H9 (cell line): Measurements from ENCODE around the gene HOXA1. TPM values are rescaled to one million over a fixed set of nuclear protein-coding genes. Genes with fewer than 3 reads are reported as not detected.
A peak's percentile ranks its signal among the peaks of the same experiment; 100 is the strongest.

Experiments
- DNase-seq: peaks from one replicate; pipeline ENCODE4 v3.0.0-alpha.2; 2017
- H2AFZ ChIP-seq: one replicate; pipeline ENCODE4 v1.6.1; 2013; ENCODE audit warnings: mild to moderate bottlenecking, low read length, control low read depth, moderate library complexity
- H2AK5ac ChIP-seq: 2 replicates; pipeline ENCODE4 v1.6.1; 2013; ENCODE audit warnings: low read length, control low read depth, mixed read lengths; ENCODE audit not compliant: insufficient read length
- H2BK120ac ChIP-seq: one replicate; pipeline ENCODE4 v1.6.1; 2013; ENCODE audit warnings: low read depth, mild to moderate bottlenecking, low read length, control low read depth, inconsistent platforms; ENCODE audit not compliant: poor library complexity, severe bottlenecking
- H2BK12ac ChIP-seq: 2 replicates; pipeline ENCODE4 v1.6.1; 2013; ENCODE audit warnings: low read length, control low read depth, mixed read lengths, low read depth; ENCODE audit not compliant: insufficient read length
- H2BK15ac ChIP-seq: 2 replicates; pipeline ENCODE4 v1.6.1; 2013; ENCODE audit warnings: low read depth, low read length, control low read depth
- H2BK20ac ChIP-seq: one replicate; pipeline ENCODE4 v1.6.1; 2013; ENCODE audit warnings: low read depth, mild to moderate bottlenecking, low read length, control low read depth, inconsistent platforms; ENCODE audit not compliant: poor library complexity, severe bottlenecking
- H2BK5ac ChIP-seq: 2 replicates; pipeline ENCODE4 v1.6.1; 2013; ENCODE audit warnings: low read length, control low read depth, mixed read lengths; ENCODE audit not compliant: insufficient read length
- H3K14ac ChIP-seq: 2 replicates; pipeline ENCODE4 v1.6.1; 2013; ENCODE audit warnings: low read length, control low read depth; ENCODE audit not compliant: insufficient read depth
- H3K18ac ChIP-seq: 2 replicates; pipeline ENCODE4 v1.6.1; 2013; ENCODE audit warnings: low read depth, mild to moderate bottlenecking, mixed read lengths, low read length, control low read depth; ENCODE audit not compliant: insufficient read length
- H3K23ac ChIP-seq: 2 replicates; pipeline ENCODE4 v1.6.1; 2013; ENCODE audit warnings: low read length, control low read depth, mixed read lengths, low read depth; ENCODE audit not compliant: insufficient read length
- H3K23me2 ChIP-seq: 2 replicates; pipeline ENCODE4 v1.6.1; 2013; ENCODE audit warnings: low read depth, mild to moderate bottlenecking, mixed read lengths, low read length, control low read depth; ENCODE audit not compliant: insufficient read length, poor library complexity, severe bottlenecking
- H3K27ac ChIP-seq: 2 replicates; pipeline ENCODE4 v1.5.1; 2013; ENCODE audit warnings: low read length, control low read depth, mixed read lengths, low read depth; ENCODE audit not compliant: insufficient read length
- H3K27me3 ChIP-seq: 2 replicates; pipeline ENCODE4 v1.6.1; 2013; ENCODE audit warnings: low read length, control low read depth, inconsistent platforms; ENCODE audit not compliant: insufficient read depth
- H3K4ac ChIP-seq: 2 replicates; pipeline ENCODE4 v1.6.1; 2013; ENCODE audit warnings: low read depth, mild to moderate bottlenecking, control low read depth, inconsistent platforms, low read length, moderate library complexity
- H3K4me1 ChIP-seq: 2 replicates; pipeline ENCODE4 v1.6.1; 2013; ENCODE audit warnings: low read length, control low read depth, inconsistent platforms; ENCODE audit not compliant: insufficient read depth
- H3K4me2 ChIP-seq: 2 replicates; pipeline ENCODE4 v1.6.1; 2013; ENCODE audit warnings: low read length, control low read depth, mixed read lengths; ENCODE audit not compliant: insufficient read length, insufficient read depth
- H3K56ac ChIP-seq: 2 replicates; pipeline ENCODE4 v1.6.1; 2013; ENCODE audit warnings: low read depth, mild to moderate bottlenecking, mixed read lengths, low read length, control low read depth; ENCODE audit not compliant: insufficient read length
- H3K79me1 ChIP-seq: 2 replicates; pipeline ENCODE4 v1.6.1; 2013; ENCODE audit warnings: low read depth, mild to moderate bottlenecking, moderate library complexity, low read length, control low read depth, inconsistent platforms; ENCODE audit not compliant: insufficient read depth, poor library complexity, severe bottlenecking
- H3K79me2 ChIP-seq: 2 replicates; pipeline ENCODE4 v1.6.1; 2013; ENCODE audit warnings: low read length, control low read depth, inconsistent platforms; ENCODE audit not compliant: insufficient read depth
- H3K9ac ChIP-seq: 2 replicates; pipeline ENCODE4 v1.6.1; 2013; ENCODE audit warnings: low read length, control low read depth, mixed read lengths; ENCODE audit not compliant: insufficient read length; ENCODE audit errors: extremely low read depth
- H3K9me3 ChIP-seq: one replicate; pipeline ENCODE4 v1.6.1; 2013; ENCODE audit warnings: low read depth, low read length, inconsistent platforms; ENCODE audit not compliant: control insufficient read depth
- H3T11ph ChIP-seq: one replicate; pipeline ENCODE4 v1.6.1; 2013; ENCODE audit warnings: mild to moderate bottlenecking, low read length, control low read depth, inconsistent platforms
- H4K20me1 ChIP-seq: one replicate; pipeline ENCODE4 v1.6.1; 2013; ENCODE audit not compliant: control insufficient read depth, insufficient read length, insufficient read depth
- H4K5ac ChIP-seq: 2 replicates; pipeline ENCODE4 v1.6.1; 2013; ENCODE audit warnings: low read depth, mild to moderate bottlenecking, mixed read lengths, low read length, control low read depth; ENCODE audit not compliant: insufficient read length
- H4K8ac ChIP-seq: replicated peaks from 2 replicates; pipeline ENCODE4 v1.6.1; 2013; ENCODE audit warnings: low read length, control low read depth, mixed read lengths, low read depth; ENCODE audit not compliant: insufficient read length
- H4K91ac ChIP-seq: 2 replicates; pipeline ENCODE4 v1.6.1; 2013; ENCODE audit warnings: low read depth, mild to moderate bottlenecking, moderate library complexity, mixed read lengths, low read length, control low read depth; ENCODE audit not compliant: insufficient read length
- H3K27ac Mint-ChIP-seq, 3 experiments: 2 replicates in 2 of 3; 3 replicates in 1 of 3; pipeline ENCODE4 v1.8.0; 2020 to 2021; ENCODE audit warnings: mixed read lengths in 3 of 3, mild to moderate bottlenecking in 1 of 3, moderate library complexity in 1 of 3
- H3K27me3 Mint-ChIP-seq: 2 replicates; pipeline ENCODE4 v1.8.0; 2021; ENCODE audit warnings: low read depth, mild to moderate bottlenecking, moderate library complexity, mixed read lengths
- H3K36me3 Mint-ChIP-seq, 3 experiments: 2 replicates in 2 of 3; 3 replicates in 1 of 3; pipeline ENCODE4 v1.8.0; 2020 to 2021; ENCODE audit warnings: low read depth in 3 of 3, mixed read lengths in 3 of 3; ENCODE audit not compliant: insufficient read depth in 1 of 3
- H3K4me1 Mint-ChIP-seq, 2 experiments: 2 replicates each; pipeline ENCODE4 v1.8.0; 2020; ENCODE audit warnings: mixed read lengths in 2 of 2
- H3K4me3 Mint-ChIP-seq, 2 experiments: 2 replicates in 1 of 2; 3 replicates in 1 of 2; pipeline ENCODE4 v1.8.0; 2020 to 2021; ENCODE audit warnings: mild to moderate bottlenecking in 2 of 2, mixed read lengths in 2 of 2, moderate library complexity in 1 of 2
- H3K9me3 Mint-ChIP-seq, 2 experiments: 2 replicates in 1 of 2; 3 replicates in 1 of 2; pipeline ENCODE4 v1.8.0; 2020; ENCODE audit warnings: mild to moderate bottlenecking in 2 of 2, mixed read lengths in 2 of 2, moderate library complexity in 1 of 2
- CTCF ChIP-seq: fragments of 200-600 bp; sonication (generic); conservative IDR thresholded peaks from 3 replicates; pipeline ENCODE4 v1.8.0; 2021; ENCODE audit warnings: antibody characterized with exemption, mild to moderate bottlenecking
- WGBS: extraction: QIAGEN DNeasy Blood & Tissue Kit; methylation state at CpG from one replicate; pipeline ENCODE4 v1.1.7; 2013; ENCODE audit warnings: missing lambda C conversion rate, low lambda C conversion rate, mixed read lengths; ENCODE audit not compliant: insufficient read length; ENCODE audit errors: extremely low coverage; 5-methylcytosine and 5-hydroxymethylcytosine counted together
- total RNA-seq: library from RNA; stranded (reverse); gene quantifications from 2 replicates; pipeline ENCODE4 v1.2.1, GENCODE V29; 2021

The HOXA1 gene
- total RNA-seq, 1 experiment from 2014 or later: not detected

GRCh38 chr7:27109466-27110185 lies 13.8 kb upstream of the HOXA1 start:
- no peaks in the 10 kb centered on the region; a peak in 1 of 7 replicates for H3K36me3 Mint-ChIP-seq

More at GRCh38 chr7:27109466-27110185, 13.8 kb upstream of the HOXA1 start:
- no peaks in the 10 kb centered on the region for H3K9me3 ChIP-seq
- Mint-ChIP-seq H3K27ac (no peak overlapping the region; a peak in 1 of 7 replicates), H3K4me3 (peak overlapping the region in 1 of 2 experiments; percentile 65; a peak in 3 of 5 replicates), H3K4me1 (peaks cover 10 to 24% of the 10 kb centered on the region in 2 experiments), H3K27me3 (peaks cover 98% of the 10 kb centered on the region), H3K9me3 (peaks cover 0 to 7% of the 10 kb centered on the region in 2 experiments; a peak in 3 of 5 replicates)
- no peak overlapping the region for H3K23ac ChIP-seq
- no peak overlapping the region for H2AK5ac ChIP-seq
- no peak overlapping the region for H3K14ac ChIP-seq
- peaks cover 3% of the 10 kb centered on the region for H3K23me2 ChIP-seq
- TF ChIP-seq CTCF: no peak
- H4K91ac ChIP-seq: no peak overlapping the region
- no peak overlapping the region for H2BK120ac ChIP-seq
- no peak overlapping the region for H3T11ph ChIP-seq
- H2BK15ac ChIP-seq: no peak overlapping the region
- peaks cover 97% of the 10 kb centered on the region for H3K27me3 ChIP-seq
- no peak overlapping the region for H3K18ac ChIP-seq
- no peak for DNase-seq
- no peak overlapping the region for H4K5ac ChIP-seq
- H3K79me2 ChIP-seq: no peaks in the 10 kb centered on the region
- H3K79me1 ChIP-seq: no peaks in the 10 kb centered on the region
- H3K27ac ChIP-seq: no peak overlapping the region
- H3K4me1 ChIP-seq: no peaks in the 10 kb centered on the region
- H2BK5ac ChIP-seq: no peak overlapping the region
- no peak overlapping the region for H3K9ac ChIP-seq
- no peak overlapping the region for H3K4ac ChIP-seq
- H3K4me2 ChIP-seq: no peak overlapping the region
- no CpG with 5 or more reads among the region's 4 CpGs for WGBS
- no peak overlapping the region for H2AFZ ChIP-seq
- H4K8ac ChIP-seq: no peak overlapping the region
- no peak overlapping the region for H2BK20ac ChIP-seq
- H3K56ac ChIP-seq: no peak overlapping the region
- H4K20me1 ChIP-seq: peaks cover 2% of the 10 kb centered on the region
- no peak overlapping the region for H2BK12ac ChIP-seq
